Uterus (tissue), 4 donors: Measurements from ENCODE around the gene GNAO1. TPM values are rescaled to one million over a fixed set of nuclear protein-coding genes. Genes with fewer than 3 reads are reported as not detected.

Source experiments
- DNase-seq, 2 donors: peaks; one replicate each; pipeline ENCODE4 v3.0.0-alpha.2; 2019 to 2020
- H3K27ac ChIP-seq, 2 donors: fragments of 200-600 bp; sonication (generic); 1 replicate in 1 of 2; 2 replicates in 1 of 2; pipeline ENCODE4 v1.5.1; 2016 to 2018
- H3K27me3 ChIP-seq, 2 donors: fragments of 200-600 bp; sonication (generic); one replicate each; pipeline ENCODE4 v1.5.1; 2018 to 2019; ENCODE audit warnings: control low read depth in 1 of 2
- H3K36me3 ChIP-seq, 2 donors: fragments of 200-600 bp; sonication (generic); one replicate each; pipeline ENCODE4 v1.5.1; 2019; ENCODE audit warnings: control low read depth in 1 of 2
- H3K4me1 ChIP-seq, 2 donors: fragments of 200-600 bp; sonication (generic); one replicate each; pipeline ENCODE4 v1.5.1; 2018 to 2019; ENCODE audit warnings: control low read depth in 1 of 2
- H3K4me3 ChIP-seq, 2 donors: fragments of 200-600 bp; sonication (generic); 1 replicate in 1 of 2; 2 replicates in 1 of 2; pipeline ENCODE4 v1.5.1; 2018 to 2019; ENCODE audit warnings: mild to moderate bottlenecking in 1 of 2
- H3K9me3 ChIP-seq, 2 donors: fragments of 200-600 bp; sonication (generic); one replicate each; pipeline ENCODE4 v1.5.1; 2019; ENCODE audit warnings: control low read depth in 1 of 2
- CTCF ChIP-seq, 4 experiments: fragments of 200-600 bp in 2 of 4; fragments of 450-650 bp in 2 of 4; sonication (generic) in 2 of 4; IDR thresholded peaks; one replicate each; pipeline ENCODE4 v1.5.1; 2016 to 2019; ENCODE audit warnings: antibody characterized with exemption in 4 of 4, mild to moderate bottlenecking in 2 of 4, moderate library complexity in 1 of 4
- POLR2A ChIP-seq, 2 donors: fragments of 450-650 bp; IDR thresholded peaks; one replicate each; pipeline ENCODE4 v1.6.1; 2016; ENCODE audit warnings: antibody characterized with exemption in 2 of 2, mild to moderate bottlenecking in 1 of 2, moderate library complexity in 1 of 2
- intact Hi-C: fragments of 100-400 bp; cut with DNase I; formaldehyde crosslinking; loops from one replicate; pipeline ENCODE4 v1.15.1; 2023; ENCODE audit warnings: low total_unique reads
- total RNA-seq, 4 donors: library from RNA; depleted of rRNA in 3 of 4; stranded (reverse); fragments of >200 nt in 3 of 4; gene quantifications; one replicate each; pipeline versions ENCODE4 v1.1.0 to v1.2.4, GENCODE V29; 2014 to 2023
- donor health status: DM: yes; HTN: yes; CAD: no.

The GNAO1 gene
- total RNA-seq, 4 donors from 2014 or later, result 0.26 to 7.2 (median 1.6) TPM; not detected in 1

- Histone ChIP-seq H3K4me1 (no peaks in the 10 kb centered on the region), H3K27ac (no peak overlapping the region), H3K27me3 (no peaks in the 10 kb centered on the region), H3K36me3 (no peaks in the 10 kb centered on the region), H3K9me3 (no peaks in the 10 kb centered on the region), H3K4me3 (no peak overlapping the region)
- no peak for TF ChIP-seq CTCF (IDR thresholded peaks at IDR 0.05)
- no peak for TF ChIP-seq POLR2A (IDR thresholded peaks at IDR 0.05)
- intact Hi-C loops, result no loop called here
- DNase-seq, result no peak
Observed at GRCh38 chr16:56339431-56340195, 148.3 kb downstream of the GNAO1 start.

- no peak for DNase-seq
- no peak overlapping the region for H3K27ac ChIP-seq
- H3K36me3 ChIP-seq, result no peaks in the 10 kb centered on the region
- TF ChIP-seq POLR2A (IDR thresholded peaks at IDR 0.05) (no peak), CTCF (IDR thresholded peaks at IDR 0.05) (no peak)
- intact Hi-C loops, result no loop called here
- no peaks in the 10 kb centered on the region for H3K4me1 ChIP-seq
- H3K9me3 ChIP-seq, result no peaks in the 10 kb centered on the region
- H3K27me3 ChIP-seq, result no peaks in the 10 kb centered on the region
- no peak overlapping the region for H3K4me3 ChIP-seq
Observed at GRCh38 chr16:56340416-56340815, 149.1 kb downstream of the GNAO1 start.

DNA sequence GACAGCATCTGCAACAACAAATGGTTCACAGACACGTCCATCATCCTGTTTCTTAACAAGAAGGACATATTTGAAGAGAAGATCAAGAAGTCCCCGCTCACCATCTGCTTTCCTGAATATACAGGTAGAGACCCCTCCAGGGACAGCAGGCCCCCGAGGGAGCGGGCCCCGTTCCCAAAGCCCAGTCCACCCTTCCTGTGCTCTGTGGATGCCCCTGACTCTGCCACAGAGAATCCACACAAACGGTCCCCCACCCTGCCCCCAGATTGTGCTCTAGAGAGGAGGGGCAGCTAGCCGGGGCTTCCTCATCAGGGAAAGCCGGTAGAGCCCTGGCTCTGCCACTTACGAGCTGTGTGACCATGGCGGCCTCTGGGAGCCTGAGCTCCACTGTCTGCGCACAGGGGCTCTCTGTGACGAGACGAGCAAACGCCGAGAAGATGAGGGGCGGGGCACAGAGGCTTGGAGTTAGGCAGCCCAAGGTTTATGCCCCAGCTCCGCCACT, 149.6 kb downstream of the GNAO1 start:
- TF ChIP-seq CTCF (IDR thresholded peaks at IDR 0.05) (no peak), POLR2A (IDR thresholded peaks at IDR 0.05) (no peak)
- no peaks in the 10 kb centered on the region for H3K27me3 ChIP-seq
- DNase-seq, result no peak
- H3K4me1 ChIP-seq, result no peaks in the 10 kb centered on the region
- no peak overlapping the region for H3K4me3 ChIP-seq
- intact Hi-C loops, result no loop called here
- H3K36me3 ChIP-seq, result no peaks in the 10 kb centered on the region
- H3K27ac ChIP-seq, result no peak overlapping the region
- H3K9me3 ChIP-seq, result no peaks in the 10 kb centered on the region

- DNase-seq, result no peak
- TF ChIP-seq CTCF (IDR thresholded peaks at IDR 0.05) (no peak), POLR2A (IDR thresholded peaks at IDR 0.05) (no peak)
- no peak overlapping the region for H3K27ac ChIP-seq
- H3K36me3 ChIP-seq, result no peaks in the 10 kb centered on the region
- H3K4me3 ChIP-seq, result no peak overlapping the region
- intact Hi-C loops, result no loop called here
- H3K27me3 ChIP-seq, result no peaks in the 10 kb centered on the region
- no peaks in the 10 kb centered on the region for H3K4me1 ChIP-seq
- H3K9me3 ChIP-seq, result no peaks in the 10 kb centered on the region
Observed at GRCh38 chr16:56341656-56342399, 150.5 kb downstream of the GNAO1 start.
